ENCODE measurements around the gene CCDC85B. TPM values are rescaled to one million over a fixed set of nuclear protein-coding genes. Genes with fewer than 3 reads are reported as not detected.
"Not testable (repeated sequence)": the region's sequence is repeated elsewhere in the genome, so short reads cannot be mapped to it uniquely, and the experiment has no call there.

The CCDC85B gene
- total RNA-seq, 3 donors from 2014 or later (not counting 1 experiment from before 2014, with no cell fraction given) = 22.6 to 36.1 (median 24.1) TPM

- Mint-ChIP-seq H3K36me3 (no peaks in the 10 kb centered on the region), H3K4me1 (no peaks in the 10 kb centered on the region), H3K9me3 (no peaks in the 10 kb centered on the region), H3K4me3 (no peak overlapping the region), H3K27ac (no peak overlapping the region), H3K27me3 (ENCODE audit: low read depth in 2 of 2) (no peaks in the 10 kb centered on the region)
- 85% methylated on average over 9 of the region's 10 CpGs for WGBS (ENCODE audit: insufficient coverage)
- H3K9me3 ChIP-seq (ENCODE audit: control insufficient read depth, insufficient read depth, low read length) = no peaks in the 10 kb centered on the region
- no peak for ATAC-seq
- H3K27ac ChIP-seq (ENCODE audit: low read length) = no peak overlapping the region
- no peak for DNase-seq
- intact Hi-C loops (cut with micrococcal nuclease) = no loop called here
- no peaks in the 10 kb centered on the region for H3K4me1 ChIP-seq (ENCODE audit: control insufficient read depth, insufficient read depth, low read length)
- no peak for TF ChIP-seq CTCF (IDR thresholded peaks at IDR 0.05)
- no peaks in the 10 kb centered on the region for H3K27me3 ChIP-seq (ENCODE audit: control insufficient read depth, insufficient read depth, low read length)
- H3K4me3 ChIP-seq (ENCODE audit: low read length) = no peak overlapping the region
- no peaks in the 10 kb centered on the region for H3K36me3 ChIP-seq (ENCODE audit: control insufficient read depth, insufficient read depth, low read length)
Measured at GRCh38 chr11:65844231-65844872, 46.1 kb upstream of the CCDC85B start.

- H3K4me1 Mint-ChIP-seq = peaks cover 0 to 8% of the 10 kb centered on the region in 2 donors
- peaks cover 4% of the 10 kb centered on the region for H3K9me3 ChIP-seq (ENCODE audit: control insufficient read depth, insufficient read depth, low read length)
- peaks cover 19% of the 10 kb centered on the region for H3K36me3 ChIP-seq (ENCODE audit: control insufficient read depth, insufficient read depth, low read length)
- H3K4me3 ChIP-seq (ENCODE audit: low read length) = no peak overlapping the region
- H3K27me3 ChIP-seq (ENCODE audit: control insufficient read depth, insufficient read depth, low read length) = no peaks in the 10 kb centered on the region
- no peaks in the 10 kb centered on the region for H3K9me3 Mint-ChIP-seq
- 91% methylated on average over 3 of the region's 3 CpGs for WGBS (ENCODE audit: insufficient coverage)
- TF ChIP-seq CTCF (IDR thresholded peaks at IDR 0.05) = no peak
- ATAC-seq (no peak), DNase-seq (no peak)
- no peak overlapping the region for H3K27ac Mint-ChIP-seq
- intact Hi-C loops (cut with micrococcal nuclease) = no loop called here
- no peaks in the 10 kb centered on the region for H3K4me1 ChIP-seq (ENCODE audit: control insufficient read depth, insufficient read depth, low read length)
- H3K36me3 Mint-ChIP-seq = no peaks in the 10 kb centered on the region
- no peaks in the 10 kb centered on the region for H3K27me3 Mint-ChIP-seq (ENCODE audit: low read depth in 2 of 2)
- H3K4me3 Mint-ChIP-seq = no peak overlapping the region
- H3K27ac ChIP-seq (ENCODE audit: low read length) = no peak overlapping the region
Measured at GRCh38 chr11:65847746-65848145, 42.7 kb upstream of the CCDC85B start.

- H3K27me3 ChIP-seq (ENCODE audit: control insufficient read depth, insufficient read depth, low read length); ATAC-seq; H3K27ac Mint-ChIP-seq; H3K9me3 ChIP-seq (ENCODE audit: control insufficient read depth, insufficient read depth, low read length); H3K9me3 Mint-ChIP-seq; H3K27ac ChIP-seq (ENCODE audit: low read length); H3K36me3 Mint-ChIP-seq; H3K4me3 Mint-ChIP-seq; H3K4me1 ChIP-seq (ENCODE audit: control insufficient read depth, insufficient read depth, low read length); H3K4me3 ChIP-seq (ENCODE audit: low read length); H3K27me3 Mint-ChIP-seq (ENCODE audit: low read depth in 2 of 2); intact Hi-C loops (cut with micrococcal nuclease): not testable (repeated sequence)
- WGBS (ENCODE audit: insufficient coverage) = 76% methylated on average over 7 of the region's 7 CpGs
- peaks cover 4 to 13% of the 10 kb centered on the region in 2 donors for H3K4me1 Mint-ChIP-seq
- peaks cover 28% of the 10 kb centered on the region for H3K36me3 ChIP-seq (ENCODE audit: control insufficient read depth, insufficient read depth, low read length)
- peak in 1 of 2 donors; percentile 3 for DNase-seq
Measured at GRCh38 chr11:65848693-65849092, 41.8 kb upstream of the CCDC85B start.

GRCh38 chr11:65849366-65849765 lies 41.1 kb upstream of the CCDC85B start:
- Mint-ChIP-seq H3K9me3 (no peaks in the 10 kb centered on the region), H3K36me3 (peaks cover 3% of the 10 kb centered on the region), H3K4me1 (peaks cover 11 to 20% of the 10 kb centered on the region in 2 donors), H3K4me3 (no peak overlapping the region), H3K27me3 (ENCODE audit: low read depth in 2 of 2) (no peaks in the 10 kb centered on the region), H3K27ac (no peak overlapping the region)
- Histone ChIP-seq H3K27me3 (ENCODE audit: control insufficient read depth, insufficient read depth, low read length) (no peaks in the 10 kb centered on the region), H3K9me3 (ENCODE audit: control insufficient read depth, insufficient read depth, low read length) (peaks cover 4% of the 10 kb centered on the region), H3K4me3 (ENCODE audit: low read length) (no peak overlapping the region), H3K36me3 (ENCODE audit: control insufficient read depth, insufficient read depth, low read length) (peaks cover 35% of the 10 kb centered on the region), H3K27ac (ENCODE audit: low read length) (no peak overlapping the region), H3K4me1 (ENCODE audit: control insufficient read depth, insufficient read depth, low read length) (peaks cover 10% of the 10 kb centered on the region)
- ATAC-seq (no peak), DNase-seq (no peak)
- intact Hi-C loops (cut with micrococcal nuclease) = no loop called here
- 88% methylated on average over 8 of the region's 8 CpGs for WGBS (ENCODE audit: insufficient coverage)
- TF ChIP-seq CTCF (IDR thresholded peaks at IDR 0.05) = no peak

All from natural killer cell (primary cell).